Suprapubic skin (tissue), 4 donors: Measurements from ENCODE around the gene PRKCSH. TPM values are rescaled to one million over a fixed set of nuclear protein-coding genes. Genes with fewer than 3 reads are reported as not detected.

Source experiments
- DNase-seq, 2 donors: peaks; one replicate each; pipeline ENCODE4 v3.0.0-alpha.2; 2019; ENCODE audit warnings: low spot score in 2 of 2
- H3K27ac ChIP-seq: fragments of 200-600 bp; sonication (generic); one replicate; pipeline ENCODE4 v1.5.1; 2019
- H3K27me3 ChIP-seq: fragments of 200-600 bp; sonication (generic); one replicate; pipeline ENCODE4 v1.5.1; 2019
- H3K36me3 ChIP-seq: fragments of 200-600 bp; sonication (generic); one replicate; pipeline ENCODE4 v1.5.1; 2019
- H3K4me1 ChIP-seq: fragments of 200-600 bp; sonication (generic); one replicate; pipeline ENCODE4 v1.5.1; 2019
- H3K4me3 ChIP-seq: fragments of 200-600 bp; sonication (generic); one replicate; pipeline ENCODE4 v1.5.1; 2019; ENCODE audit warnings: mild to moderate bottlenecking
- H3K9me3 ChIP-seq: fragments of 200-600 bp; sonication (generic); one replicate; pipeline ENCODE4 v1.5.1; 2019
- EP300 ChIP-seq: sonication (generic); formaldehyde crosslinking; IDR thresholded peaks from one replicate; pipeline ENCODE4 v1.6.1; 2017; ENCODE audit warnings: antibody characterized with exemption
- POLR2A ChIP-seq, 2 donors: fragments of 450-650 bp; IDR thresholded peaks; one replicate each; pipeline ENCODE4 v1.6.1; 2017; ENCODE audit warnings: antibody characterized with exemption in 2 of 2, mild to moderate bottlenecking in 2 of 2, moderate library complexity in 2 of 2
- POLR2AphosphoS5 ChIP-seq, 3 donors: sonication (generic); formaldehyde crosslinking; IDR thresholded peaks; one replicate each; pipeline ENCODE4 v1.6.1; 2017; ENCODE audit warnings: antibody characterized with exemption in 3 of 3
- WGBS: methylation state at CpG from one replicate; pipeline ENCODE4 v1.1.5; 2018; 5-methylcytosine and 5-hydroxymethylcytosine counted together
- total RNA-seq, 4 donors: library from RNA; depleted of rRNA; stranded (reverse); fragments of >200 nt; gene quantifications; one replicate each; pipeline ENCODE4 v1.1.0, GENCODE V29; 2016
- TF ChIP-seq, protein P1 (sequence below), 2 donors: fragments of 200-600 bp in 1 of 2; fragments of 450-650 bp in 1 of 2; sonication (generic) in 1 of 2; IDR thresholded peaks; one replicate each; pipeline ENCODE4 v1.5.1; 2016 to 2019; ENCODE audit warnings: antibody characterized with exemption in 2 of 2, mild to moderate bottlenecking in 1 of 2, moderate library complexity in 1 of 2

The PRKCSH gene
- total RNA-seq, 4 donors from 2014 or later: 119 to 164 (median 124) TPM

GRCh38 chr19:11397089-11397610 is 38.3 kb upstream of the PRKCSH start:
- Histone ChIP-seq H3K27ac (no peak overlapping the region), H3K36me3 (no peaks in the 10 kb centered on the region), H3K27me3 (peaks cover 4% of the 10 kb centered on the region), H3K4me1 (no peaks in the 10 kb centered on the region), H3K9me3 (no peaks in the 10 kb centered on the region), H3K4me3 (no peak overlapping the region)
- TF ChIP-seq POLR2A (IDR thresholded peaks at IDR 0.05): no peak
- TF ChIP-seq POLR2AphosphoS5 (IDR thresholded peaks at IDR 0.05): no peak
- TF ChIP-seq EP300: no peak
- TF ChIP-seq, protein P1, sequence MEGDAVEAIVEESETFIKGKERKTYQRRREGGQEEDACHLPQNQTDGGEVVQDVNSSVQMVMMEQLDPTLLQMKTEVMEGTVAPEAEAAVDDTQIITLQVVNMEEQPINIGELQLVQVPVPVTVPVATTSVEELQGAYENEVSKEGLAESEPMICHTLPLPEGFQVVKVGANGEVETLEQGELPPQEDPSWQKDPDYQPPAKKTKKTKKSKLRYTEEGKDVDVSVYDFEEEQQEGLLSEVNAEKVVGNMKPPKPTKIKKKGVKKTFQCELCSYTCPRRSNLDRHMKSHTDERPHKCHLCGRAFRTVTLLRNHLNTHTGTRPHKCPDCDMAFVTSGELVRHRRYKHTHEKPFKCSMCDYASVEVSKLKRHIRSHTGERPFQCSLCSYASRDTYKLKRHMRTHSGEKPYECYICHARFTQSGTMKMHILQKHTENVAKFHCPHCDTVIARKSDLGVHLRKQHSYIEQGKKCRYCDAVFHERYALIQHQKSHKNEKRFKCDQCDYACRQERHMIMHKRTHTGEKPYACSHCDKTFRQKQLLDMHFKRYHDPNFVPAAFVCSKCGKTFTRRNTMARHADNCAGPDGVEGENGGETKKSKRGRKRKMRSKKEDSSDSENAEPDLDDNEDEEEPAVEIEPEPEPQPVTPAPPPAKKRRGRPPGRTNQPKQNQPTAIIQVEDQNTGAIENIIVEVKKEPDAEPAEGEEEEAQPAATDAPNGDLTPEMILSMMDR (IDR thresholded peaks at IDR 0.05): no peak
- 85% methylated on average over 15 of the region's 22 CpGs for WGBS
- DNase-seq: no peak

DNA sequence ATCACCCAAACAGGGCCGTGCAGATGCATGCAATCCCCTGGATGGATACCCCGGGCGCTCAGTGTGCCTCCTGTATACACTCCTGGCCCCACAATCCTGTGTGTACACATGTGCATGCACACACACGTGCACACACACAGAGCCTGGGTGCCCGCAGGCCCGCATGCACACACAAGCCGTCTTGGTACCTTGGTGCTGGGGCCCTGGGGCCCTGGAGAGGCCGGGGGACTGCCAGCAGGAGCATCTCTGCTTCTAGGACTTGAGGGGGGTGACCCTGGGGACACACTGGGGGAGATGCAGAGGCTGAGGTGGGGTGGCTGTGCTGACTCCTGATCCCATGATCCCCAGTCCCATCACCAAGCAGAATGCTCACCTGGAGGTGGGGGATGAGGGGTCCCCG is 35.8 kb upstream of the PRKCSH start:
- no peaks in the 10 kb centered on the region for H3K9me3 ChIP-seq
- 89% methylated on average over 5 of the region's 9 CpGs for WGBS

DNA sequence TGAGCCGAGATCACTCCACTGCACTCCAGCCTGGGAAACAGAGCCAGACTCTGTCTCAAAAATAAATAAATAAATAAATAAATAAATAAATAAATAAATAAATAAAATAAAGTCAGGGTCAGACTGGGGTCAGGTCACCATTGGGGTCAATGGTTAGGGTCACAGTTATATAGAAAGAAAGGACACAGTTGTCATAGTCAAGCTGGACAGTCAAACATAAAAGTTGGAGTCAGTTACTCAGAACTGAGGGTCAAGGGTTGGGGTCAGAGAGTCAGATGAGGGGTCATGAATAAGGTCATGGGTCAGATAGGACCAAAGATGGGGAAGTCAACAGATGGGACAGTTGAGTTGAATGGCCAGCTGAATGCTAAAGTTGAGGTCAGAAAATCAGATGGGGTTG is 34.6 kb upstream of the PRKCSH start:
- 82% methylated on average over 1 of the region's 1 CpG for WGBS
- H3K4me3 ChIP-seq: no peak overlapping the region
- TF ChIP-seq, protein P1 (IDR thresholded peaks at IDR 0.05): no peak
- TF ChIP-seq POLR2A (IDR thresholded peaks at IDR 0.05) (no peak), POLR2AphosphoS5 (IDR thresholded peaks at IDR 0.05) (no peak), EP300 (no peak)
- no peak overlapping the region for H3K27ac ChIP-seq
- no peaks in the 10 kb centered on the region for H3K36me3 ChIP-seq
- DNase-seq: no peak
- H3K4me1 ChIP-seq: no peaks in the 10 kb centered on the region
- no peaks in the 10 kb centered on the region for H3K9me3 ChIP-seq
- no peaks in the 10 kb centered on the region for H3K27me3 ChIP-seq

More for the DNA sequence above, 35.8 kb upstream of the PRKCSH start:
- H3K27ac ChIP-seq: no peak overlapping the region
- no peak overlapping the region for H3K4me3 ChIP-seq
- H3K36me3 ChIP-seq: no peaks in the 10 kb centered on the region
- no peak for TF ChIP-seq EP300
- TF ChIP-seq, protein P1 (IDR thresholded peaks at IDR 0.05): no peak
- no peak for TF ChIP-seq POLR2AphosphoS5 (IDR thresholded peaks at IDR 0.05)
- no peak for TF ChIP-seq POLR2A (IDR thresholded peaks at IDR 0.05)
- no peaks in the 10 kb centered on the region for H3K4me1 ChIP-seq
- no peaks in the 10 kb centered on the region for H3K27me3 ChIP-seq
- DNase-seq: no peak

GRCh38 chr19:11401808-11402543 is 33.5 kb upstream of the PRKCSH start:
- 66% methylated on average over 6 of the region's 9 CpGs for WGBS
- no peaks in the 10 kb centered on the region for H3K9me3 ChIP-seq
- TF ChIP-seq POLR2AphosphoS5 (IDR thresholded peaks at IDR 0.05): no peak
- no peak for TF ChIP-seq EP300
- TF ChIP-seq POLR2A (IDR thresholded peaks at IDR 0.05): no peak
- TF ChIP-seq, protein P1 (IDR thresholded peaks at IDR 0.05): no peak
- H3K36me3 ChIP-seq: no peaks in the 10 kb centered on the region
- peaks cover 8% of the 10 kb centered on the region for H3K27me3 ChIP-seq
- DNase-seq: no peak
- H3K27ac ChIP-seq: no peak overlapping the region
- H3K4me3 ChIP-seq: no peak overlapping the region
- peaks cover 8% of the 10 kb centered on the region for H3K4me1 ChIP-seq

GRCh38 chr19:11404588-11405222 is 30.7 kb upstream of the PRKCSH start:
- 67% methylated on average over 9 of the region's 9 CpGs for WGBS
- Histone ChIP-seq H3K4me3 (no peak overlapping the region), H3K27me3 (peaks cover 11% of the 10 kb centered on the region), H3K36me3 (no peaks in the 10 kb centered on the region), H3K4me1 (peaks cover 8% of the 10 kb centered on the region), H3K27ac (no peak overlapping the region), H3K9me3 (no peaks in the 10 kb centered on the region)
- TF ChIP-seq POLR2A (IDR thresholded peaks at IDR 0.05): no peak
- TF ChIP-seq POLR2AphosphoS5 (IDR thresholded peaks at IDR 0.05): no peak
- no peak for TF ChIP-seq EP300
- TF ChIP-seq, protein P1 (IDR thresholded peaks at IDR 0.05): no peak
- DNase-seq: no peak
